GM21526 (cell line): ENCODE results near the gene CMIP.

Experiments used
- ATAC-seq: cut with Tn5 transposase; IDR thresholded peaks from one replicate; pipeline ENCODE4 v1.9.1; 2021; ENCODE audit warnings: moderate library complexity; ENCODE audit not compliant: unreplicated experiment, low FRiP score

Gene CMIP

GRCh38 chr16:81545470-81546250 is 101.1 kb downstream of the CMIP start:
- no peak for ATAC-seq

DNA sequence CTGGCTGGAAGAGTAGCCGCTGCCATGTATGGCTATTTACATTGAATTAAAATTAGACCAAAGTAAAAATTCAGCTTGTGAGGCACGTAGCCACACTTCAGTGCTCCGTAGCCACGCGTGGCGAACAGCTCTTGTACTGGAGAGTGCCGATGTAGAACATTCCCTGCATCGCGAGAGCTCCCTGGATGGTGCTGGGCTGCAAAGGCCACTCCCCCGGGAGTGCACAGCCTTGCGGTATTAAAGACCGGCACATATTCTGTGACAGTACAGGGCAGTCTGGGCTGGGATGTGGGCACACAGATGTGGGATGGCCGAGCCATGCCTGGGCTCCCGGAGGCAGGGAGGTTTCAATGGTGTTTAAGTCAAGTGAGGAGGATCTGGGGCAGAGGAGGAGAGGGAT is 102.2 kb downstream of the CMIP start:
- no peak for ATAC-seq

- no peak for ATAC-seq
These were observed 102.8 kb downstream of the CMIP start for GRCh38 chr16:81547194-81547938.

- ATAC-seq = no peak
These were observed 103.3 kb downstream of the CMIP start for GRCh38 chr16:81547939-81548216.

GRCh38 chr16:81548551-81548875 is 103.9 kb downstream of the CMIP start:
- ATAC-seq = no peak

GRCh38 chr16:81548876-81549546 is 104.4 kb downstream of the CMIP start:
- no peak for ATAC-seq

DNA sequence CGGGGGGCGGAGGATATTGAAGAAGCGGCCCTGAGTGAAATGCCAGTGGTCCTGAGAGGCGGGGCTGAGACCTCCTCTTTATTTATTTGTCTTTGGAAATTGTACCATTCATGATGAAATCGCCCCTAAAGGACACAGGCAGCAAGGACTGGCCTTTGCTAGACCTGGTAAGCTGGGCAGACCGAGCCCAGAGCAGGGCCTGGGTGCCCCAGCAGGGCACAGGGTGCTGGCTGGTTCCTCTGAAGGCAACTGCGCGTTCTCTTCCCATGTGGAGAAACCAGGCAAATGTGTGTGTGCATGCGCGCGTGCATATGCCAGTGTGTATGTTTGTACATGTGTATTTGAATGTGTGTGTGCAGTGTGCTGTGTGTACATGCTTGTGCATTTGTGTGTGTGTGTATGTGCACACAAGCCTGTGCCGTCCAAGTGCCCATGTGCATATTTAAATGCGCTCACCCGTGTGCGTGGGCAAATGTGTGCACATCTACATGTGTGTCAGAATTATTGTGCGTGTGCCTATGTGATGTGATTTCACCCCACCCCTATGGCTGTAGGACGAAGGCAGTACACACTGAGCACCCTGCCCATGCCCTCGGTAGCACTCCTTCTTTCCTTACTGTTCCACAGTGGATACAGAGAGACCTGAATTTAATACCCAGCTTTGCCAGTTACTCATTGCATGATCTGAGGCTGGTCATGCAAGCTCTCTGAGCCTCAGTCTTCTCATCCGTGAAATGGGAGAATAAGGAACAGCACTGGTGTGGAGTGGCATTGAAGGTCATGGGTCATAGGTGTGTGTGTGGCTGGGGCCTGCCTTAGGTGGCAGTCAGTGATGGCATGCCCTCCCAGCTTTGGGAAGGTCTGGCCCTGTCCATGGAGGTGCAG is 105.2 kb downstream of the CMIP start:
- ATAC-seq = no peak

DNA sequence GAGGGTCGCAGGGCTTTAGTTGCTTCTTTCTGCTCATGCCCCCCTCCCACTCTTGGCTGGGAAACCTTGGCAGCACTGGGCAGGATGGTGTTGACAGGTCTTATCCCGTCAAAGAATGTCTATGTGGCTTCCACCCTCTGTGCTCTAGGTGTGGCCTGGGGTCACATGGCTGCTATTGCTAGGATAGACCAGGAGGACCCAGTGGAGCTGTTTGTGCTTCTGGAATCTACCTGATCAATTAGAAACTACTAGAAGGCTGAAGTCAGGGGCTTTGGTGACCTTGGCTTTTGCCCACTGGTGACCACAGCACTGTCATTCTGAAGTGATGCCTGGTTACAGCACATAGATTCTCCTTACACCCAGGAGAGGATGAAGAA is 105.8 kb downstream of the CMIP start:
- ATAC-seq = no peak

DNA sequence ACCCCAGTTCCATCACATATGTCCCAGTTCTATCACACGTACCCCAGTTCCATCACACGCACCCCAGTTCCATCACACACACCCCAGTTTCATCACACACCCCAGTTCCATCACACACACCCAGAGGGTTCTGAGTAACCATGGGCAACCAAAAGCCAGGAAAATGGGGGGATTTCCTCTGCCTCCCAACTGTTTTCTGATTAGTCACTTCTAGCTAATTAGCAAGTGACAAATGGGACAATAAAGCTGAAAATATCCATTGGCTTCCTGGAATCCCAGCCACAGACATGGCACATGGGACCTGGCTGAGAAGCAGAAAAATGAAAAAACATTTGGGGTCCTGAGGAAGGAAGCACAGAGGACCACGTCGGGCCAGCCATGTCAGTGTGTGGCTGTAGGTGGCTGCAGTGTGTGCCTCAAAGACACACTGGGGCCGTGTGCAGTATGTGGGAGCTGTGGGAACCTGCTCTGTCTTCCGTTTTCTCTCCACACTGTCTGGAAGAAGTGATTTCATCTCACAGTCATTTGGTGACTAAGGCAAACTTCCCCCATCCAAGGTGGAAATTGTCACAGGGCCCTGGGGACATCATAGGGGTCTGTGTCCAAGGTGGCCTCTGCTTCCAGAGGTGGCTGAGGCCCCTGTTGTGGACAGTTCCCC is 106.7 kb downstream of the CMIP start:
- no peak for ATAC-seq

DNA sequence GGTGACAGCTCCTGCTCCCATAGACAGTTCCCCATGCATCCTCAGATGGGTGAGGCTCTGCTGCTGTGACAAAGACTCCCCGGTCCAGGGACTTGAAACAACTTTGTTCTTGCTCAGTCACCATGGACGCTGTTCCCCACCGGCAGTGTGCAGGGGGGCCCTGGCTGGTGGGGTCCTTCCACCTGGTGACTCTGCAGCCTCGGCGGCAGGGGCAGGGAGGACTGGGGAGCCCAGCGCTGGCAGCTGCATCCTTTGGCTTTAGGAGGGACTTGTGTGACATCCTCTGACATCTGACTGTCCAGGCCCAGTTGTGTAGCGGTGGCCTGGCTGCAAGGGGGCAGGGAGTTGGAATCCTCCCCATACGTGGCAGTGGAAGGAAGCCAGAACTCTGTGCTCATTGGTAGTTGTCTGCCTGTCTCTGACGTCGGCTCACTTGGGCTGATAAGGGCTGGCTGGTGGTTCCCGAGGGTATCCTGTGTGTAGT is 107.3 kb downstream of the CMIP start:
- no peak for ATAC-seq

DNA sequence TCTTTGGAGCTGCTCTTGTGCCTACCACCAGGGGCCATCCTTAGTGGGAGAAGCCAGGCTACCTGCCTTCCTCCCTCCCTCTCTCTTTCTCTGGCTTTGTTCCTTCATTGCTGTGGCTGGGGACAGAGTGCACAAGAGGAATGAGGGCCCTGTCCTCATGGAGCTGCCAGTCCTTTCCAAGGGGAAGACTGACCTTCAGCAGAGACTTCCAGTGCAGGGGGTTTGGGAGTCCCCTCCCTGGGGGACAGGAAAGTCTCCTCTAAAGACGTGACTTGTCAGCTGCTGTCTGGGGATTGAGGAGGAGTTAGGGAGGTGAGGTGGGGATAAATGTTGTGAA is 108.1 kb downstream of the CMIP start:
- no peak for ATAC-seq

DNA sequence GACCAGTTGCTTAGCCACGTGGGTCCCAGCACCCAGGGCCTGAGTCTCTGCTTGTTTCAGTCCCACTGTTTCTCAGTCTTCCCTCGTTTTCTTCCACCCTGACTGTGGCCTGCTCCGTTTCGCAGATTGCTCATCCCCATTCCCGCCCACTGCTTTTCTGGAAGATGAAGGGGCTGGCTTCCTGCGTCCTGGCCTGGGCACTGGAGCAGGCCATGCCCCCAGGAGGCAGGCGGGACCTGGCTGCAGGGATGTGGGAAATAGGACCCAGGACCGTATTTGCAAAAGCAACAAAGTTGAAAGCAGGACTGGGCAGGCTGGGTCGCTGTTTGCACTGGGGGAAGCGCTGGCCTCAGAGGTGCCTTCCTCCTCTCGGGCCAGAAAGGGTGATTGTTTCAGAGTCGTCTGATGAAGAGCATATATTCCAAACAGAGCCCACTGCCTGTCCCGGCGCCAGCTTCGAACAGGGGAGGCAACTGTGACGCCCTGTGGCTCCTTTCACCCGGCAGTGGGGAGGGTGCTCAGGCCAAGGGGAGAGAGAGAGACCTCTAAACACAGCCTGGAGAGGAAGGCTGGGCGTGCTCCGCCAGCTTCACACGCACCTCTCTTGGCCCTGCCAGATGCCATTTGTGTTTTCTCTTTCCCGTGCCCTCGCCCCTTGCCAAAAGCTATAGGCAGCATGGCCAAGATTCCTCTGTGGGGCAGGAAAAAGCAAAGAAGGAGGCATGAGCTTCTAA is 108.6 kb downstream of the CMIP start:
- no peak for ATAC-seq

DNA sequence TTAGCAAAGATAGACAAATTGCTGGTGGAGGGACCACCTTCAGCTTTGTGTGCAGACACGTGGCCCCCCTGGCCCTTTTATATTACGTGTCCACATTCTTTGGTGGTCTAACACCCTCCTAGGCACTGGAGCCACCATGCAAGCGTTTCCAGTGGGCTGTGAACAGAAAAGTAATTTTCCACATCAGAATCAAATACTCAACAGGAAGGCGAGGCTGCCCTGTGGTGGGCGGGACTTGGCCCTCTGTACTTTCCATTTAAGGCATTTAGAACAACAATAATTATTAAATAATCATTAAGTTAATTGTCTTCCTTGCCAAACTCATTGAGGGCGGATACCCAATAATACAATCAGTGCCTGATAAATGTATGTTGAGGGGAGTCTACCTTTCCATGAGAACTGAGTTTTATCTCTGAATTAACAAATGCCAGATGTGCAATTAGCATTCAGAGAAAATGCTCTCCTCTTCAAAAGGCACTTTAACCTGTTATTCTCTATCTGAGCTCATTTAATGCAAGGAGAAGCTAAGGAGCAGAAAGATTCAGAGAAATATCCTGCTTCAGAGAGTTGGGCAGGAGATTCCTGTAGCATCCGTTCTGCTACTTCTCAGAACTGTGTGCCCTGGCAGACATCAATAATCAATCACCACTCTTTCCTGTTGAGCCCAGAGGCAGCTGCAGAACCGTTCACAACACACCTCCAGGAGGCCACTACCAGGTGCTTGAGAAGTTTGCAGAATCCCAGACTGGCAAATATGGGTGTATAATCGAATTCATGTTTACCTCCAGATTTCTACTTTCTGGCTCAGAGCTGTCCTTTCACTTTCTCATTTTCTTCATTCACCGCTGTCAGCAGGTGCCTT is 109.4 kb downstream of the CMIP start:
- no peak for ATAC-seq

DNA sequence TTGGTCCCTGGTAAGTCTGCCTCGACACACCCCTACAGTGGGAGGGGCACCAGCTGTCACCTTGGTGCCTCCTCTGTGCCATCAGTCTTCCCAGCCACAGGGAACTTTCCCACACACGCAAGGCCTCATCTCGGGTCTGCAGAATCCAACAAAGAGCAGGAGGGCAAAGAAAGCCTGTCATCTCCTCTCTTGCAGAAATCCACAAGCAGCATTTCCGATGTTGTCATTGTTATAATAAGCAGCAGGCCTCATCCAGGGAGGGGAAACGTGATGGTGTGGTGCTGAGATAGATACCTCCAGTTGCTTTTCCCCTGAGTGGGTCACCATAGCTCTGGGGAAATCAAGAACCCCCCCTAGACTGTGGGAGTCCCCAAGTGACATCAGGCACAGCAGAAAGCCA is 110.4 kb downstream of the CMIP start:
- ATAC-seq = no peak

- no peak for ATAC-seq
These were observed 111.1 kb downstream of the CMIP start for GRCh38 chr16:81555660-81556059.

DNA sequence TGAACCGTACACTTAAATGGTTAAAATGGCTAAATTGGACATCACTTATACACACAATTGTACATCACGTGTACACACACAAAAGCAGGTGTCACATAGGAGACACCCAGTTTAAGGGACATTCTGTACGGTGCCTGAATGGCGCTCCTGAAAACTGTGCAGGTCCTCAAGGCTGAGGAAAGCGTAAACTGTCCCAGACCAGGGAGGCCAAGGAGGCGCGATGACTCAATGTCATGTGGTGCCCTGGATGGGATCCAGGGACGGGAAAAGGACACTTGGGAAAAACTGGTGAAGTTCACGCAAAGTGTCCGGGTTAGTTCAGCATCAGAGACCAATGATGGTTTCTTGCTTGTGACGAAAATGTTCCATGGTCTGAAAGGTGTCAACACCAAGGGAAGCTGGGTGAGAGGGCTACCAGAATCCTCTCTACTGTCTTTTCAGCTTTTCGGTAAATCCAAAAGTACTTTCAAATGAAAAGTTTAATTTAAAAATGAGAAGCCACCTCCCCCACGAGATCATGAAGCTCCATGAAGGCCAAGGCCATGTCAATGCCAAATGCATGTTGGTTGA is 112.2 kb downstream of the CMIP start:
- no peak for ATAC-seq

DNA sequence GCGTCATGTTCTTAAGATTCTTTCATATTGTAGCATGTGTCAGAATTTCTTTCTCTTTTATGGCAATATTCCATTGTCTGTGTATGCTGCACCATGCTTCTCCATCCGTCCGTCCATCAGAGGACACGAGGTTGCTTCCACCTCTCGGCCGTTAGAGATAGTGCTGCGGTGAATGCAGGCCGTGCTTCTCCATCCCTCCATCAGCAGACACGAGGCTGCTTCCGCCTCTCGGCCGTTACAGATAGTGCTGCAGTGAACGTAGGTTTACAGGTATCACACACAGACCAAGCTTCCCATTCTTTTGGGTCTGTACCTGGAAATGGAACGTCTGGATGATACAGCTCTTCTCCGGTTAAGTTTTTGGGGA is 113.5 kb downstream of the CMIP start:
- no peak for ATAC-seq

- ATAC-seq = no peak
These were observed 114.0 kb downstream of the CMIP start for GRCh38 chr16:81558444-81559175.
